Right lobe of liver (tissue), 6 donors: ENCODE results near the gene PTBP1. TPM values are rescaled to one million over a fixed set of nuclear protein-coding genes. Genes with fewer than 3 reads are reported as not detected.

ENCODE experiments used
- ATAC-seq, 4 donors: fragments of 200-7000 bp; cut with Tn5 transposase; one replicate each; pipeline ENCODE4 v1.9.1; 2020; ENCODE audit warnings: mild to moderate bottlenecking in 4 of 4, moderate library complexity in 4 of 4
- DNase-seq, 3 donors: peaks; one replicate each; pipeline ENCODE4 v3.0.0-alpha.2; 2020
- H3K27ac ChIP-seq, 3 donors: fragments of 200-600 bp; one replicate each; pipeline ENCODE4 v1.8.0; 2022
- H3K27me3 ChIP-seq, 2 donors: fragments of 200-600 bp; one replicate each; pipeline ENCODE4 v1.8.0; 2022
- H3K36me3 ChIP-seq, 4 donors: fragments of 200-600 bp; sonication (generic) in 1 of 4; one replicate each; pipeline versions ENCODE4 v1.5.1 to v1.8.0; 2017 to 2022; ENCODE audit warnings: control low read depth in 1 of 4
- H3K4me1 ChIP-seq, 4 donors: fragments of 200-600 bp; sonication (generic) in 1 of 4; one replicate each; pipeline versions ENCODE4 v1.5.1 to v1.8.0; 2017 to 2022; ENCODE audit warnings: control low read depth in 1 of 4
- H3K4me3 ChIP-seq, 3 donors: fragments of 200-600 bp; one replicate each; pipeline ENCODE4 v1.8.0; 2022
- H3K9me3 ChIP-seq, 4 donors: fragments of 200-600 bp; sonication (generic) in 1 of 4; one replicate each; pipeline versions ENCODE4 v1.5.1 to v1.8.0; 2017 to 2022; ENCODE audit warnings: control low read depth in 1 of 4
- POLR2A ChIP-seq: fragments of 450-650 bp; IDR thresholded peaks from one replicate; pipeline ENCODE4 v1.6.1; 2017; ENCODE audit warnings: antibody characterized with exemption, mild to moderate bottlenecking
- WGBS: methylation state at CpG from one replicate; pipeline ENCODE4 v1.1.6; 2018; ENCODE audit warnings: low coverage, low lambda C conversion rate; ENCODE audit not compliant: insufficient coverage; ENCODE audit errors: missing lambda C conversion rate; 5-methylcytosine and 5-hydroxymethylcytosine counted together
- intact Hi-C, 2 donors: fragments of 100-400 bp; cut with DNase I; formaldehyde crosslinking; loops; one replicate each; pipeline versions ENCODE4 v1.11.2 to v1.14.1; 2022
- total RNA-seq, 6 experiments: library from RNA; depleted of rRNA in 2 of 6; stranded (reverse); fragments of >200 nt in 2 of 6; fragmentation: NEBNext Ultra II Directional in 3 of 6; extraction: Animal tissue kit (Norgen Biotek cat#: 25700) in 3 of 6; gene quantifications; one replicate each; pipeline versions ENCODE4 v1.1.0 to v1.2.4, GENCODE V29; 2016 to 2023
- TF ChIP-seq, protein P1 (sequence below), 4 donors: fragments of 200-600 bp in 3 of 4; fragments of 450-650 bp in 1 of 4; IDR thresholded peaks; one replicate each; pipeline versions ENCODE4 v1.5.1 to v1.8.0; 2016 to 2022; ENCODE audit warnings: antibody characterized with exemption in 4 of 4, mild to moderate bottlenecking in 2 of 4
- donor health status: DM: no; HTN: yes; CAD: no.
- donor health status: DM: no; HTN: no; CAD: no.
- donor health status: DM: no; HTN: no; CAD: no.
- donor health status: DM: no; HTN: yes; CAD: no.
- donor health status: DM: no; HTN: yes; CAD: no.

PTBP1 gene
- total RNA-seq, 6 experiments from 2014 or later, result 91.1 to 150 (median 129) TPM

DNA sequence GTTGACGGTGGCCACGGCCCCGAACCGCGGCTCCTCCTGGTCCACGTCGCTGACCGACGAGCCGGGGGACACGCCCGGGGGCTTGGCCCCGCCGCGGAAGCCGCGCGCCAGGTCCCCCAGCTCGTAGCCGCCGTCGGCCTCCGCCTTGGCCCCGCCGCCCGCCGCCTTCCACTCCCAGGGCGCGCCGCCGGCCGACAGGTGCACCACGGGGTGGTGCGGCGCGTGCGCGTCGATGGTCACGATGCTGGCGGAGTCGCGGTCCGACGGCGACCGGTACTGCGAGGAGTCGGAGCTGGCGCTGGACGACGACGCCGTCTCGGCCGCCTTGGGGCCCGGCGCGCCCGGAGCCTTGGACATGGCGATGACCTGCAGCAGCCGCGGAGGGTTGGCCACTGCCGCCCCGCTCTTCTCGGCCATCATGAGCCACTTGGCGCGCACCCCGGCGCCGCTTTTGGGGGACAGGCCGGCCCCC lies 15.5 kb downstream of the PTBP1 start:
- TF ChIP-seq, protein P1, sequence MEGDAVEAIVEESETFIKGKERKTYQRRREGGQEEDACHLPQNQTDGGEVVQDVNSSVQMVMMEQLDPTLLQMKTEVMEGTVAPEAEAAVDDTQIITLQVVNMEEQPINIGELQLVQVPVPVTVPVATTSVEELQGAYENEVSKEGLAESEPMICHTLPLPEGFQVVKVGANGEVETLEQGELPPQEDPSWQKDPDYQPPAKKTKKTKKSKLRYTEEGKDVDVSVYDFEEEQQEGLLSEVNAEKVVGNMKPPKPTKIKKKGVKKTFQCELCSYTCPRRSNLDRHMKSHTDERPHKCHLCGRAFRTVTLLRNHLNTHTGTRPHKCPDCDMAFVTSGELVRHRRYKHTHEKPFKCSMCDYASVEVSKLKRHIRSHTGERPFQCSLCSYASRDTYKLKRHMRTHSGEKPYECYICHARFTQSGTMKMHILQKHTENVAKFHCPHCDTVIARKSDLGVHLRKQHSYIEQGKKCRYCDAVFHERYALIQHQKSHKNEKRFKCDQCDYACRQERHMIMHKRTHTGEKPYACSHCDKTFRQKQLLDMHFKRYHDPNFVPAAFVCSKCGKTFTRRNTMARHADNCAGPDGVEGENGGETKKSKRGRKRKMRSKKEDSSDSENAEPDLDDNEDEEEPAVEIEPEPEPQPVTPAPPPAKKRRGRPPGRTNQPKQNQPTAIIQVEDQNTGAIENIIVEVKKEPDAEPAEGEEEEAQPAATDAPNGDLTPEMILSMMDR (IDR thresholded peaks at IDR 0.05), result no peak
- TF ChIP-seq POLR2A, result no peak
- 92% methylated on average over 23 of the region's 72 CpGs for WGBS
- intact Hi-C loops, result no loop called here
- ATAC-seq, result no peak
- no peaks in the 10 kb centered on the region for H3K27me3 ChIP-seq
- DNase-seq, result no peak
- peaks cover 18 to 46% (median 29%) of the 10 kb centered on the region in 4 donors for H3K36me3 ChIP-seq
- no peak overlapping the region for H3K27ac ChIP-seq
- H3K4me1 ChIP-seq, result no peaks in the 10 kb centered on the region
- H3K9me3 ChIP-seq, result no peaks in the 10 kb centered on the region
- no peak overlapping the region for H3K4me3 ChIP-seq

DNA sequence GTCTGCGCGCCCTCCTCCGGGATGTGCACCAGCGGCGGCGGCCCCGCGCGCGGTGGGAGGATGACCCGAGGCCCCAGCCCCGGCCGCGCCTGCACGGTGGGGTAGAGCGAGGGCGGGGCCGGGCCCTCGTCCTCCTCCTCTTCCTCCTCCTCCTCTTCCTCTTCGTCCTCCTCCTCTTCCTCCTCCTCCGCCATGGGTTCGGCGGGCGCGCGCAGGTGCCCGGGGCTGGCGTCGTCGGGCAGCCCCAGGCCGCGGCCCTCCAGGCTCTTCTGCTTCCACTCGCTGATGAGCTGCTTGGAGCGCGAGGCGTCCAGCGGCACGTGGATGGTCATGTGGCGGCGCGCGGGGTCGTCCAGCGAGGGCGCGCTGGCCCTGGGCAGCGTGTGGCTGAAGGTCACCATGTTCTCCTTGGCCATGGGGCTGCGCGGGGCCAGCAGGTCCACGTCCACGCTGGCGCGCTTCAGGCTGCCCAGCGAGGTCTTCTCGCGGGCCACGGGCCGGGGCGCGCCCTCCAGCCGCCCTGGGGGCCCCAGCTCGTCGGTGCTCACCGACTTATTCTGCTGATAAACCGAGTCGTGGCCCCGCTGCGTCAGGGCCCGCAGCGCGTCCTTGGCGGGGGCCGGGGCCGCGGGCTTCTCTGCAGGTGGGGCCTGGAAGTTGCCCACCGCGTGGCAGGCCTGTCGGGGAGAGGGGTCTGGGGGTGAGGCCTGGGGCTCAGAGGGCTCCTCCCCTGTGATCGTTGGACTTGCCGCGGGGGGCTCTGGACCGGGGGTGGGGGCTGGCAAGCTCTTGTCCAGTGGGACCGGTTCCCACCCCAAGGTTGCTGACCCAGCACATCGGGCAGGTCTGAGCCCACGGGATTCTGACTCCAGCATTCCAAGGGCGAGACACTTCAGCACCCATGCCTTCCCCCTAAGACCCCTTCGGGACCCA lies 16.2 kb downstream of the PTBP1 start:
- H3K36me3 ChIP-seq, result peaks cover 13 to 39% (median 24%) of the 10 kb centered on the region in 4 donors
- no peak for DNase-seq

DNA sequence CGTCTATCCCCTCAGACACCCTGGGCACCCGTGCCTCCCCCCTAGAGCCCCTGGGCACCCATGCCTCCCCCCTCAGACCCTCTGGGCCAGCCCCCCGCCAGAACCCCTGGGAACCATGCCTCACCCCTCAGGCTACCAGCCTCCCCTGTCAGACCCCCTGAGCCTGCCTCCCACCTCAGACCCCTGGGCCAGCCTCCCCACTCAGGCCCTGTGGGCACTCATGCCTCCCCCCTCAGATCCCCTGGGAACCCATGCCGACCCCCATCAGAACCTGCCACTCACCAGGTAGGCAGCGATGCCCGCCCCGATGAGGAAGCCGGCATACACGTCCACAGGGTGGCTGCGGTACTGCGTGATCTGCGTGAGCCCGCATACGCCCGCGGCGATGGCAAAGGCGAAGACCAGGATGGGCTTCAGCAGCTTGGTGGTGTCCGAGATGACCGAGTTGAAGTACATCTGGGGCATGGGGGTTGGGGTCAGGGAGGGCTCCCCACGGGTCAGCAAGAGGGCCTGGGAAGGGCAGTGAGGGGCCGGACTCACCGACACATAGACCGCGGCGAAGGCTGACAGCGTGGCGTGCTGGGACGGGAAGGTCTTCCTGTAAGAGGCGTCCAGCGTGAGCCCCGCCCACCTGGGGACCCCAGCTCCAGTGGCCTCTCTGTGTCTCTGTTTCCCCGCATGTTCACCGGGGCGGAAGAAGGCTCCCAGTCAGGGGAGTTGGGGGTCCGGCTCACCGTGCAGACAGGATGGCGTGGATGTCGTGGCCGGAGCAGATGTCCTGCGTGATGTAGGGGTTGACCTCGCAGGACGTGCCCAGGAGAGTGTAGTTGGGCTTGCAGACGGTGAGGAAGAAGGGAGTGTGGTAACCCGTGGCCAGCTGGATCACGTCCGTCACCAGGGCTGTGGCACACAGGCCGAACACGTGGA lies 17.2 kb downstream of the PTBP1 start:
- DNase-seq, result no peak
- 85% methylated on average over 8 of the region's 49 CpGs for WGBS
- Histone ChIP-seq H3K36me3 (peaks cover 11 to 29% (median 19%) of the 10 kb centered on the region in 4 donors), H3K4me1 (no peaks in the 10 kb centered on the region), H3K4me3 (no peak overlapping the region), H3K9me3 (no peaks in the 10 kb centered on the region), H3K27ac (no peak overlapping the region), H3K27me3 (no peaks in the 10 kb centered on the region)
- peak in 3 of 4 donors; percentile 3 to 28 (median 5) for ATAC-seq
- intact Hi-C loops, result no loop called here
- no peak for TF ChIP-seq POLR2A
- TF ChIP-seq, protein P1 (IDR thresholded peaks at IDR 0.05), result no peak

More for the DNA sequence above, 16.2 kb downstream of the PTBP1 start:
- TF ChIP-seq, protein P1 (IDR thresholded peaks at IDR 0.05), result no peak
- TF ChIP-seq POLR2A, result no peak
- Histone ChIP-seq H3K9me3 (no peaks in the 10 kb centered on the region), H3K4me1 (no peaks in the 10 kb centered on the region), H3K27ac (no peak overlapping the region), H3K4me3 (no peak overlapping the region), H3K27me3 (no peaks in the 10 kb centered on the region)
- 90% methylated on average over 12 of the region's 87 CpGs for WGBS
- intact Hi-C loops, result no loop called here
- ATAC-seq, result peak in 2 of 4 donors; percentile 5 to 20

DNA sequence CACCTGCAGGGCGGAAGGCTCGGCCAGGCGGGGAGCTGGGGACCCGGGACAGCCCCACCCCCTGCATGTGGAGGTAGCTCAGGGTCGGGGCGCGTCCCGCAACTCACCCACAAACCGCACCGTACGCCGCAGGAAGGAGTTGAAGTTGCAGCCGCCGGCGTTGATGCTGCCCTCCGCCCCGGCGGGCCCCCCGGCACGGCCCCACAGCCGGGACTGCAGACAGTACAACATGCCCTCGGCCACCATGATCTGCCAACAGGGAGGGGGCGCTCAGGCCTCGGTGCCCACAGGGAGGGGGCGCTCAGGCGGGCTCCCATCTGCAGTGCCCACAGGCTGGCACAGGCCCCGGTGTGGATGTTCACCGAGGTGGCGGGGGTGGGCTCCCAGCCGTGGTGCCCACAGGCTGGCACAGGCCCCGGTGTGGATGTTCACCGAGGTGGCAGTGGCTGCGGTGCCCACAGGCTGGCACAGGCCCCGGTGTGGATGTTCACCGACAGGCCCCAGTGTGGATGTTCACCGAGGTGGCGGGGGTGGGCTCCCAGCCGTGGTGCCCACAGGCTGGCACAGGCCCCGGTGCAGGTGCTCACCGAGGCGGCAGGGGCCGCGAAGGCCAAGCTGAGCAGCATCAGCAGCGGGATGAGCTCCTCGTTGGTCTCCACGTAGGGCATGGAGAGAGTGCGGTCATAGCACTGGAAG lies 18.0 kb downstream of the PTBP1 start:
- TF ChIP-seq, protein P1 (IDR thresholded peaks at IDR 0.05), result no peak
- no peak for TF ChIP-seq POLR2A
- Histone ChIP-seq H3K27ac (no peak overlapping the region), H3K4me3 (no peak overlapping the region), H3K36me3 (peaks cover 8 to 21% (median 13%) of the 10 kb centered on the region in 4 donors), H3K4me1 (no peaks in the 10 kb centered on the region), H3K9me3 (no peaks in the 10 kb centered on the region), H3K27me3 (no peaks in the 10 kb centered on the region)
- peak in 2 of 4 donors; percentile 3 to 13 for ATAC-seq
- WGBS, result no CpG with 5 or more reads among the region's 47 CpGs
- intact Hi-C loops, result no loop called here
- DNase-seq, result no peak
